Lower lobe of right lung (tissue), 2 donors: ENCODE data around the gene LTBP1. TPM values are rescaled to one million over a fixed set of nuclear protein-coding genes. Genes with fewer than 3 reads are reported as not detected.
"Not testable (repeated sequence)": the region's sequence is repeated elsewhere in the genome, so short reads cannot be mapped to it uniquely, and the experiment has no call there.

Experiments
- ATAC-seq, 2 donors: fragments of 200-7000 bp; cut with Tn5 transposase; one replicate each; pipeline ENCODE4 v1.9.1; 2020 to 2022; ENCODE audit warnings: mild to moderate bottlenecking in 2 of 2, moderate library complexity in 2 of 2
- DNase-seq: peaks from one replicate; pipeline ENCODE4 v3.0.0-alpha.2; 2020
- H3K27ac ChIP-seq: fragments of 200-600 bp; one replicate; pipeline ENCODE4 v1.8.0; 2022
- H3K27me3 ChIP-seq: fragments of 200-600 bp; one replicate; pipeline ENCODE4 v1.8.0; 2022; ENCODE audit warnings: low read depth
- H3K36me3 ChIP-seq: fragments of 200-600 bp; one replicate; pipeline ENCODE4 v1.8.0; 2022; ENCODE audit warnings: mild to moderate bottlenecking
- H3K4me1 ChIP-seq: fragments of 200-600 bp; one replicate; pipeline ENCODE4 v1.8.0; 2022
- H3K4me3 ChIP-seq: fragments of 200-600 bp; one replicate; pipeline ENCODE4 v1.8.0; 2022; ENCODE audit warnings: mild to moderate bottlenecking
- H3K9me3 ChIP-seq: fragments of 200-600 bp; one replicate; pipeline ENCODE4 v1.8.0; 2022
- CTCF ChIP-seq: fragments of 200-600 bp; IDR thresholded peaks from one replicate; pipeline ENCODE4 v1.8.0; 2022; ENCODE audit warnings: antibody characterized with exemption, mild to moderate bottlenecking
- intact Hi-C: fragments of 100-400 bp; cut with DNase I; formaldehyde crosslinking; loops from one replicate; pipeline ENCODE4 v1.11.0; 2022
- total RNA-seq: library from RNA; stranded (reverse); fragmentation: NEBNext Ultra II Directional; extraction: Animal tissue kit (Norgen Biotek cat#: 25700); gene quantifications from one replicate; pipeline ENCODE4 v1.2.1, GENCODE V29; 2021
- donor health status: DM: no; HTN: yes; CAD: no; lungs with severe emphysema.

The LTBP1 gene
- total RNA-seq, 1 donor from 2014 or later = 34.7 TPM

GRCh38 chr2:33225350-33225749 lies 278.6 kb downstream of the LTBP1 start:
- Histone ChIP-seq H3K27ac (no peak overlapping the region), H3K27me3 (no peaks in the 10 kb centered on the region), H3K36me3 (no peaks in the 10 kb centered on the region), H3K4me3 (no peak overlapping the region), H3K4me1 (peaks cover 4% of the 10 kb centered on the region), H3K9me3 (no peaks in the 10 kb centered on the region)
- intact Hi-C loops = no loop called here
- ATAC-seq = no peak
- DNase-seq = no peak
- TF ChIP-seq CTCF = no peak

- intact Hi-C loops = no loop called here
- DNase-seq = no peak
- H3K4me1 ChIP-seq = no peaks in the 10 kb centered on the region
- no peak overlapping the region for H3K4me3 ChIP-seq
- H3K9me3 ChIP-seq = no peaks in the 10 kb centered on the region
- TF ChIP-seq CTCF = no peak
- H3K27ac ChIP-seq = no peak overlapping the region
- no peaks in the 10 kb centered on the region for H3K27me3 ChIP-seq
- ATAC-seq = no peak
- no peaks in the 10 kb centered on the region for H3K36me3 ChIP-seq
Measured at GRCh38 chr2:33226546-33226945, 279.8 kb downstream of the LTBP1 start.

- H3K27me3 ChIP-seq = no peaks in the 10 kb centered on the region
- H3K4me1 ChIP-seq = no peaks in the 10 kb centered on the region
- no peaks in the 10 kb centered on the region for H3K9me3 ChIP-seq
- no peak for TF ChIP-seq CTCF
- H3K27ac ChIP-seq = no peak overlapping the region
- no peak for DNase-seq
- intact Hi-C loops = no loop called here
- no peak for ATAC-seq
- no peak overlapping the region for H3K4me3 ChIP-seq
- no peaks in the 10 kb centered on the region for H3K36me3 ChIP-seq
Measured at GRCh38 chr2:33229646-33230045, 282.9 kb downstream of the LTBP1 start.

- DNase-seq = no peak
- intact Hi-C loops = no loop called here
- H3K4me3 ChIP-seq = no peak overlapping the region
Measured at GRCh38 chr2:33230195-33230594, 283.4 kb downstream of the LTBP1 start.

GRCh38 chr2:33230842-33231241 lies 284.1 kb downstream of the LTBP1 start:
- no peaks in the 10 kb centered on the region for H3K36me3 ChIP-seq
- no peak overlapping the region for H3K4me3 ChIP-seq
- DNase-seq (no peak), ATAC-seq (no peak)
- no peak for TF ChIP-seq CTCF
- H3K27ac ChIP-seq = no peak overlapping the region
- no peaks in the 10 kb centered on the region for H3K9me3 ChIP-seq
- H3K27me3 ChIP-seq = no peaks in the 10 kb centered on the region
- intact Hi-C loops = no loop called here
- no peaks in the 10 kb centered on the region for H3K4me1 ChIP-seq

More at GRCh38 chr2:33230195-33230594, 283.4 kb downstream of the LTBP1 start:
- Histone ChIP-seq H3K9me3 (no peaks in the 10 kb centered on the region), H3K36me3 (no peaks in the 10 kb centered on the region), H3K27ac (no peak overlapping the region), H3K4me1 (no peaks in the 10 kb centered on the region), H3K27me3 (no peaks in the 10 kb centered on the region)
- no peak for TF ChIP-seq CTCF
- no peak for ATAC-seq

- DNase-seq, intact Hi-C loops, H3K27me3 ChIP-seq, H3K9me3 ChIP-seq, H3K27ac ChIP-seq, H3K36me3 ChIP-seq, H3K4me1 ChIP-seq, H3K4me3 ChIP-seq, ATAC-seq: not testable (repeated sequence)
Measured at GRCh38 chr2:33235559-33235958, 288.8 kb downstream of the LTBP1 start.
